Heart left ventricle (tissue), 13 donors: Measurements from ENCODE around the gene TPRA1.

Experiments used
- CTCF ChIP-seq, 12 donors: fragments of 200-600 bp; sonication (generic) in 4 of 12; IDR thresholded peaks; one replicate each; pipeline versions ENCODE4 v1.5.0 to v1.8.0; 2018 to 2022; ENCODE audit warnings: antibody characterized with exemption in 12 of 12, mild to moderate bottlenecking in 5 of 12
- POLR2A ChIP-seq, 2 donors: fragments of 450-650 bp; IDR thresholded peaks; one replicate each; pipeline ENCODE4 v1.6.1; 2017; ENCODE audit warnings: antibody characterized with exemption in 2 of 2, mild to moderate bottlenecking in 2 of 2, moderate library complexity in 2 of 2
- donor health status: ischemic (EF 13 %, LVEDD 7.1; RV severe dilation, severe dysfunction).
- donor health status: DM: no; HTN: yes; CAD: no.
- donor health status: DM: no; HTN: no; CAD: no.
- donor health status: ischemic (EF 25% LVEDD 6.9; RV normal size, moderate dysfunction).
- donor health status: ischemic (EF 25% LVEDD 5.7; RV mildly dilated, moderate dysfunction).
- donor health status: ischemic (EF 35%, LVEDD 5.7; RV mildly dilated, moderate dysfunction).
- donor health status: nonischemic (EF 11% LVEDD 7.7; RV severe dilation, severe dysfunction).
- donor health status: DM: yes; HTN: yes; CAD: no.
- donor health status: PGD.
- donor health status: ischemic (EF 29% LVEDD 5.4; RV normal size, mild dysfunction).
- donor health status: nonischemic (EF 23%, LVEDD 6.1; RV moderate dilation, normal function).

GRCh38 chr3:127534161-127534451 is 56.4 kb downstream of the TPRA1 start:
- TF ChIP-seq CTCF (IDR thresholded peaks at IDR 0.05), result no peak
- TF ChIP-seq POLR2A (IDR thresholded peaks at IDR 0.05), result no peak
